IMR-90 (cell line): Measurements from ENCODE around the gene IL2RG. TPM values are rescaled to one million over a fixed set of nuclear protein-coding genes. Genes with fewer than 3 reads are reported as not detected.

Experiments
- ATAC-seq: fragments of 200-7000 bp; cut with Tn5 transposase; 2 replicates; pipeline ENCODE4 v1.9.1; 2020; ENCODE audit warnings: low read depth, mild to moderate bottlenecking, moderate library complexity
- BruUV-seq: library from RNA; stranded (reverse); fragments of 400-500 nt; replicated peaks from 2 replicates; lab custom pipeline; 2021; lab: Mats Ljungman, UMichigan
- CTCF ChIA-PET: fragments of 300-600 bp; formaldehyde crosslinking; extraction: SDS; loops from one replicate; lab custom pipeline; 2021; ENCODE audit warnings: antibody characterized with exemption; lab: Yijun Ruan, JAX
- POLR2A ChIA-PET: fragments of 300-600 bp; sonication (Branson Sonifier 250); formaldehyde crosslinking; loops from one replicate; lab custom pipeline; 2022; ENCODE audit warnings: antibody characterized with exemption; ENCODE audit not compliant: unreplicated experiment; lab: Charles Lee
- DNase-seq: peaks from one replicate; pipeline ENCODE4 v3.0.0; 2013
- H2AFZ ChIP-seq: replicated peaks from 2 replicates; pipeline ENCODE3; 2013; ENCODE audit warnings: low read length, mild to moderate bottlenecking; ENCODE audit not compliant: poor library complexity
- H2AK5ac ChIP-seq: 2 replicates; pipeline ENCODE4 v1.6.1; 2013; ENCODE audit warnings: low read depth, low read length, inconsistent platforms
- H2AK9ac ChIP-seq: replicated peaks from 2 replicates; pipeline ENCODE3; 2013; ENCODE audit warnings: mild to moderate bottlenecking, low read depth, low read length, moderate library complexity; ENCODE audit not compliant: poor library complexity
- H2BK120ac ChIP-seq: 2 replicates; pipeline ENCODE4 v1.6.1; 2013; ENCODE audit warnings: low read depth, low read length, inconsistent platforms
- H2BK15ac ChIP-seq: 3 replicates; pipeline ENCODE4 v1.6.1; 2013; ENCODE audit warnings: low read depth, low read length, inconsistent platforms
- H2BK20ac ChIP-seq: 2 replicates; pipeline ENCODE4 v1.6.1; 2013; ENCODE audit warnings: low read depth, mild to moderate bottlenecking, inconsistent platforms, low read length, moderate library complexity
- H2BK5ac ChIP-seq: 2 replicates; pipeline ENCODE4 v1.6.1; 2013; ENCODE audit warnings: mild to moderate bottlenecking, low read depth, low read length, inconsistent platforms; ENCODE audit not compliant: poor library complexity, severe bottlenecking
- H3K14ac ChIP-seq: replicated peaks from 2 replicates; pipeline ENCODE4 v1.6.1; 2013; ENCODE audit warnings: low read depth, low read length, inconsistent platforms
- H3K18ac ChIP-seq: 2 replicates; pipeline ENCODE4 v1.6.1; 2013; ENCODE audit warnings: low read depth, low read length, control low read depth
- H3K23ac ChIP-seq: 2 replicates; pipeline ENCODE4 v1.6.1; 2013; ENCODE audit warnings: low read depth, low read length, inconsistent platforms
- H3K27ac ChIP-seq: 2 replicates; pipeline ENCODE4 v1.5.1; 2013; ENCODE audit warnings: mild to moderate bottlenecking, control low read depth, low read length; ENCODE audit not compliant: insufficient read depth
- H3K27me3 ChIP-seq: 2 replicates; pipeline ENCODE4 v1.6.1; 2013; ENCODE audit warnings: low read length; ENCODE audit not compliant: control insufficient read depth, insufficient read depth
- H3K36me3 ChIP-seq: 2 replicates; pipeline ENCODE4 v1.6.1; 2013; ENCODE audit warnings: low read length, mixed read lengths; ENCODE audit not compliant: control insufficient read depth, insufficient read depth
- H3K4ac ChIP-seq: 2 replicates; pipeline ENCODE4 v1.6.1; 2013; ENCODE audit warnings: low read depth, low read length, inconsistent platforms
- H3K4me1 ChIP-seq: 2 replicates; pipeline ENCODE4 v1.6.1; 2013; ENCODE audit warnings: low read length, mixed read lengths; ENCODE audit not compliant: control insufficient read depth, insufficient read depth
- H3K4me2 ChIP-seq: 2 replicates; pipeline ENCODE4 v1.6.1; 2013; ENCODE audit warnings: low read depth, mild to moderate bottlenecking, control low read depth, low read length, moderate library complexity
- H3K4me3 ChIP-seq: 2 replicates; pipeline ENCODE4 v1.5.1; 2013; ENCODE audit warnings: low read depth, mild to moderate bottlenecking, control low read depth, low read length, moderate library complexity; ENCODE audit not compliant: insufficient read depth
- H3K56ac ChIP-seq: 2 replicates; pipeline ENCODE4 v1.6.1; 2013; ENCODE audit warnings: low read length, inconsistent platforms; ENCODE audit not compliant: insufficient read depth; ENCODE audit errors: extremely low read depth
- H3K79me1 ChIP-seq, 2 experiments: 2 replicates each; pipeline ENCODE4 v1.6.1; 2013; ENCODE audit warnings: low read length in 2 of 2, inconsistent platforms in 1 of 2, low read depth in 1 of 2
- H3K9ac ChIP-seq: 2 replicates; pipeline ENCODE4 v1.6.1; 2013; ENCODE audit warnings: low read depth, low read length, control low read depth
- H3K9me1 ChIP-seq: 2 replicates; pipeline ENCODE4 v1.6.1; 2013; ENCODE audit warnings: low read length, inconsistent platforms; ENCODE audit not compliant: insufficient read depth
- H3K9me3 ChIP-seq: 2 replicates; pipeline ENCODE4 v1.6.1; 2013; ENCODE audit warnings: low read length; ENCODE audit not compliant: control insufficient read depth, insufficient read depth
- H4K20me1 ChIP-seq: 2 replicates; pipeline ENCODE4 v1.6.1; 2013; ENCODE audit warnings: low read length, inconsistent platforms; ENCODE audit not compliant: insufficient read depth
- H4K5ac ChIP-seq: 2 replicates; pipeline ENCODE4 v1.6.1; 2013; ENCODE audit warnings: mild to moderate bottlenecking, low read depth, low read length, control low read depth
- H4K8ac ChIP-seq, 2 experiments: 2 replicates each; pipeline ENCODE4 v1.6.1; 2013; ENCODE audit warnings: low read depth in 2 of 2, low read length in 2 of 2, control low read depth in 1 of 2, inconsistent platforms in 1 of 2
- H4K91ac ChIP-seq: 2 replicates; pipeline ENCODE4 v1.6.1; 2013; ENCODE audit warnings: low read depth, low read length, inconsistent platforms; ENCODE audit not compliant: insufficient read depth
- CEBPB ChIP-seq: IDR thresholded peaks from 2 replicates; pipeline ENCODE4 v1.6.1; 2012; ENCODE audit warnings: low read depth, low read length, improper control_type of control experiment
- CHD1 ChIP-seq: IDR thresholded peaks from 2 replicates; pipeline ENCODE4 v1.6.1; 2012; ENCODE audit warnings: low read depth, low read length, improper control_type of control experiment
- FOS ChIP-seq: fragments of 150-350 bp; IDR thresholded peaks from 2 replicates; pipeline ENCODE4 v1.6.1; 2016; ENCODE audit warnings: low read depth, low read length
- WGBS, 2 experiments: methylation state at CpG; one replicate each; pipeline versions ENCODE4 v1.1.5 to v1.1.7; 2013; ENCODE audit warnings: missing lambda C conversion rate in 2 of 2; ENCODE audit not compliant: insufficient read length in 1 of 2; ENCODE audit errors: extremely low coverage in 2 of 2; 5-methylcytosine and 5-hydroxymethylcytosine counted together
- dilution Hi-C: fragments of 300-500 bp; cut with HindIII; formaldehyde crosslinking; loops from one replicate; pipeline ENCODE4 v1.14.3; 2018; ENCODE audit warnings: low sequenced_read_pairs; ENCODE audit not compliant: unreplicated experiment
- in situ Hi-C: fragments of 300-500 bp; cut with MboI; formaldehyde crosslinking; loops from 3 replicates; pipeline ENCODE4 v1.14.3; 2019; ENCODE audit warnings: low sequenced_read_pairs, inconsistent platforms, mixed read lengths
- intact Hi-C: fragments of 100-400 bp; cut with micrococcal nuclease; formaldehyde crosslinking; loops from 2 replicates; pipeline ENCODE4 v1.10.0; 2022
- polyA plus RNA-seq, 3 experiments: library from polyadenylated mRNA; depleted of rRNA; stranded (reverse); fragments of >200 nt; gene quantifications; 2 replicates each; pipeline ENCODE4 v1.2.3, GENCODE V29; 2012; ENCODE audit warnings: low replicate concordance in 1 of 3
- total RNA-seq: library from RNA; depleted of rRNA; stranded (reverse); fragments of >200 nt; gene quantifications from 2 replicates; pipeline ENCODE4 v1.2.3, GENCODE V29; 2012

The IL2RG gene
- total and polyA plus RNA-seq, 2 of the 4 experiments (the other 2 are of a cell fraction): not detected

- no peak overlapping the region for H3K18ac ChIP-seq
- H3K4me3 ChIP-seq: no peak overlapping the region
- in situ Hi-C loops: no loop called here
- TF ChIP-seq CHD1 (no peak), FOS (no peak), CEBPB (peak; percentile 72)
- DNase-seq: no peak
- H2BK5ac ChIP-seq: no peak overlapping the region
- H3K27ac ChIP-seq: no peak overlapping the region
- no peaks in the 10 kb centered on the region for H3K9me3 ChIP-seq
- H2AFZ ChIP-seq: no peak overlapping the region
- H4K8ac ChIP-seq: no peak overlapping the region
- H3K36me3 ChIP-seq: no peaks in the 10 kb centered on the region
- H2AK9ac ChIP-seq: no peak overlapping the region
- no peak overlapping the region for H3K9ac ChIP-seq
- WGBS, 2 experiments: no CpG with 5 or more reads among the region's 5 CpGs
- dilution Hi-C loops: no loop called here
- H3K4ac ChIP-seq: no peak overlapping the region
- intact Hi-C loops: no loop called here
- POLR2A ChIA-PET: no interaction called here
- H3K23ac ChIP-seq: no peak overlapping the region
- H2AK5ac ChIP-seq: no peak overlapping the region
- BruUV-seq: no TSS peak
- no peak overlapping the region for H4K5ac ChIP-seq
- H3K79me1 ChIP-seq: no peaks in the 10 kb centered on the region
- H4K91ac ChIP-seq: no peak overlapping the region
- H4K20me1 ChIP-seq: no peaks in the 10 kb centered on the region
- CTCF ChIA-PET: no interaction called here
- H3K56ac ChIP-seq: no peak overlapping the region
- no peak overlapping the region for H3K14ac ChIP-seq
- no peak for ATAC-seq
- no peaks in the 10 kb centered on the region for H3K4me1 ChIP-seq
- no peak overlapping the region for H2BK20ac ChIP-seq
- H3K27me3 ChIP-seq: peaks cover 5% of the 10 kb centered on the region
- H3K9me1 ChIP-seq: no peaks in the 10 kb centered on the region
- H2BK120ac ChIP-seq: no peak overlapping the region
- H3K4me2 ChIP-seq: no peak overlapping the region
- no peak overlapping the region for H2BK15ac ChIP-seq
These were observed 29.2 kb downstream of the IL2RG start for GRCh38 chrX:71082124-71082647.
